ENCODE data around the gene MIR17HG.

MIR17HG gene

GRCh38 chr13:91326146-91326545, 21.3 kb upstream of the MIR17HG start:
- no peak for DNase-seq (ENCODE audit: extremely low read depth, insufficient read length)
- TF ChIP-seq CTCF (IDR thresholded peaks at IDR 0.05; ENCODE audit: insufficient read depth, low read length, poor library complexity, severe bottlenecking) = no peak
- no peak overlapping the region for H3K4me3 ChIP-seq (replicated peaks; ENCODE audit: low read depth, low read length)
- H3K36me3 ChIP-seq (ENCODE audit: control insufficient read depth, insufficient read depth, low read length) = no peaks in the 10 kb centered on the region
- H3K27me3 ChIP-seq (replicated peaks; ENCODE audit: control insufficient read depth, insufficient read depth, low read length) = no peaks in the 10 kb centered on the region

DNA sequence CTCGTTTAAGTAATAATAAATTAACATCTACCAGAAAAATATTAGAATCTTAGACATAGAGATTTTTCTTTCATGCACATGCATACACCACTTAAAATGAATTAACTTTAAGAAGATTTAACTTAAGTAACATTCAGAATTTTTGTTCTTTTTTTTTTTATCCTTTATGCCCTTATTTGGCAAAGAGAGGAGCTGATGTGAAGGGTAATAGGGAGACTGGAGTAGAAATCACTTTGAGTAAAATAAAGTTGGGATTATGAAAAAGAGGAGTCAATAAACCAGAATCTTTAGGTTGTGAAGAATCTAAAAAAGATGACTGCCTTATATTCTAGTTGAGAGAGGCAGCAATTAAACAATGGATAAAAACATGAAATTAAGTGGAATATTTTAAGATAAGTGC, 18.8 kb upstream of the MIR17HG start:
- no peak for DNase-seq (ENCODE audit: extremely low read depth, insufficient read length)

DNA sequence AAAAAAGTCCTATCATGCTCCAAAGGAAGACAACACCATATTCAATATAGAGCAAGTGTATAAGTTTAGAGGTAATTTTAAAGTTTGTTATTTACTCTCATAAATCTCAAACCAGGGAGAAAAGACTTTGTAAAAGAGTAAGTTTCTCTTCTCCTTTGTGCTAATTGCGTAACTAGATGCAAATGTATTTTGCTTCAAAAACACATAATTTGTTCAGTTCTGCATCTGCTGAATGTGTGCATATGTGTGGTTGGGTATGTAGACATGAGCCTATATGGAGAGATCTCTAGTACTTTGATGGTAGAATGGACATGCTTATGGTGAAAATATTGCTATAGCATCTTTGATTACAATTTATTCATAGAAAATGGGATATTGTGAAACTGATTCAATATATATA, 17.8 kb upstream of the MIR17HG start:
- TF ChIP-seq CTCF (IDR thresholded peaks at IDR 0.05; ENCODE audit: insufficient read depth, low read length, poor library complexity, severe bottlenecking) = no peak
- H3K4me3 ChIP-seq (replicated peaks; ENCODE audit: low read depth, low read length) = no peak overlapping the region

More for the DNA sequence above, 18.8 kb upstream of the MIR17HG start:
- no peaks in the 10 kb centered on the region for H3K27me3 ChIP-seq (replicated peaks; ENCODE audit: control insufficient read depth, insufficient read depth, low read length)
- no peaks in the 10 kb centered on the region for H3K36me3 ChIP-seq (ENCODE audit: control insufficient read depth, insufficient read depth, low read length)
- no peak overlapping the region for H3K4me3 ChIP-seq (replicated peaks; ENCODE audit: low read depth, low read length)
- no peak for TF ChIP-seq CTCF (IDR thresholded peaks at IDR 0.05; ENCODE audit: insufficient read depth, low read length, poor library complexity, severe bottlenecking)

DNA sequence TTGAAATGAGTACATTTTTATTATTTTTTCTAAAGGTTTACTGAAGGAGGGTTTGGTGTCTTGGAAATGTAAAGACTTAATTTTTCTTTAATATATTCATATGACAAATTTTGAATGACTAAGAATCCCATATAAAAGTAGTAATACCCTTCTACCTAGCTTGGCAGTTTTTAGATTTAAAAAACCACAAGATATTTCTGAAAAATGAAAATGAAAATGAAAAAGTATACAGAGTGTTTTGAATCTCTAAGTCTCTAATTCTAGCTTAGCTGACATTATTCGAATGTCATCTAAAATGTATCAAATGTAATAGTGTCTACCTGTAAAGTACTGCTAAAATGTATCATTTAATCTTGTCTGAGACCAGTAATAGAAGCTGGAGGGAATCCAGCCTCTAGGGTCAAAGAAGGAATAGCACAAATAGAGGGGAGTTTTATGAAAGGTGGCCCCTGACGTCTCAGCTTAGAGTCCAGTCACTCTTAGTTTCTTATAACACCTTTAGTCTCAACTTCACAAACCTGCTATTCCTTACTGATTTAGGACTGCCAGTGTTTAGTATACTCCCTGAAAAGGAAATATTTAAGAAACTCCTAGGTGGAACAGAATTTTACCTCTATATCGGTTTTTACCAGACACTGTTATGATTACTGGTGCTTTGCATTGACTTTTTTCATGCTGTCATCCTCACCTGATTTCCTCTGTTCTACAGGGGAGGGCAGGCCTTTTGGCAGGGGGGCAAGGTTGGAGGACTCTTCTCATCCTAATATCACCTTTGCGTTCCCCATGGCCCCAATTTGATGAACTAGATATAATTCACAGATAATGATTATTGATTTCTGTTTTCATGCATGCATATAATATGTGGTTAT, 16.2 kb upstream of the MIR17HG start:
- no peak for TF ChIP-seq CTCF (IDR thresholded peaks at IDR 0.05; ENCODE audit: insufficient read depth, low read length, poor library complexity, severe bottlenecking)
- Histone ChIP-seq H3K27me3 (replicated peaks; ENCODE audit: control insufficient read depth, insufficient read depth, low read length) (no peaks in the 10 kb centered on the region), H3K4me3 (replicated peaks; ENCODE audit: low read depth, low read length) (peak overlapping the region; percentile 26), H3K36me3 (ENCODE audit: control insufficient read depth, insufficient read depth, low read length) (no peaks in the 10 kb centered on the region)
- DNase-seq (ENCODE audit: extremely low read depth, insufficient read length) = no peak

More for the DNA sequence above, 17.8 kb upstream of the MIR17HG start:
- Histone ChIP-seq H3K27me3 (replicated peaks; ENCODE audit: control insufficient read depth, insufficient read depth, low read length) (no peaks in the 10 kb centered on the region), H3K36me3 (ENCODE audit: control insufficient read depth, insufficient read depth, low read length) (no peaks in the 10 kb centered on the region)
- DNase-seq (ENCODE audit: extremely low read depth, insufficient read length) = no peak

- Histone ChIP-seq H3K27me3 (replicated peaks; ENCODE audit: control insufficient read depth, insufficient read depth, low read length) (no peaks in the 10 kb centered on the region), H3K36me3 (ENCODE audit: control insufficient read depth, insufficient read depth, low read length) (no peaks in the 10 kb centered on the region), H3K4me3 (replicated peaks; ENCODE audit: low read depth, low read length) (no peak overlapping the region; the same call in 1 of the 2 replicates)
- no peak for DNase-seq (ENCODE audit: extremely low read depth, insufficient read length)
- TF ChIP-seq CTCF (IDR thresholded peaks at IDR 0.05; ENCODE audit: insufficient read depth, low read length, poor library complexity, severe bottlenecking) = no peak
Measured at GRCh38 chr13:91346062-91346461, 1.4 kb upstream of the MIR17HG start.

Data from GM06990 (cell line).